Stimulated activated CD4-positive, alpha-beta T cell treated with anti-CD3 and anti-CD28 coated beads, Interleukin-4, amount 100 ng/mL, for 1 hour (primary cell): ENCODE measurements around the gene NAALADL2.

ENCODE experiments used
- DNase-seq: peaks from one replicate; pipeline ENCODE4 v3.0.0-alpha.2; 2020

NAALADL2 gene

DNA sequence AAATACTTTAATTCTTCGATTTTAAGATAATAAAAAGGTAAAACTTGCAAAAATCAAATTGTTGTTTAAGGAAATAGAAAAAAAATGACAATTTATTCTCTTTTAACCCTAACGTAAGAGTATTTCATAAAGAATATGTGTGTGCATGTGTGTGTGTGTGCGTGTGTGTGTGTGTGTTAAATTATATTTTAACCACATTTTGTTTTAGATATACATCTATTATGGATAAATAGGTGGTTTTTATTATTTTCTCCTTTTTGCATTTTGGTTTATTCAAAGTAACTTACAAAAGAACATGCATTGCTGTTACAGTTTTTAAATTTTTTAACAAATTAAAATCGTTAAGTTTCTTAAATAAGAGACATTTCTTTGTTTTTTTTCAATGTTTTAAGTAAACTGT is 414.4 kb downstream of the NAALADL2 start:
- DNase-seq: no peak

DNA sequence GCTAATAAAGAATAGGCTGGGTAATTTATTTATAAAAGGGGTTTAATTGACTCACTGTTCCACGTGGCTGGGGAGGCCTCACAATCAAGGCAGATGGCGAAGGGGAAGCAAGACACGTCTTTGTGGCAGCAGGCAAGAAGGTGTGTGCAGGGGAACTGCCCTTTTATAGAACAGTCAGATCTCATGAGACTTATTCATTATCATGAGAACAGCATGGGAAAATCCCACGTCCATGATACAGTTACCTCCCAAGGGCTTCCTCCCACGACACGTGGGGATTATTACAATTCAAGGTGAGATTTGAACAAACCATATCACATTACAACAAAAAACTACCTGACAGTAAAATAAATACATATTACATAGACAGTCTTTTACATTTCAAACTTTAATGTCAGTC is 414.9 kb downstream of the NAALADL2 start:
- DNase-seq: no peak

DNA sequence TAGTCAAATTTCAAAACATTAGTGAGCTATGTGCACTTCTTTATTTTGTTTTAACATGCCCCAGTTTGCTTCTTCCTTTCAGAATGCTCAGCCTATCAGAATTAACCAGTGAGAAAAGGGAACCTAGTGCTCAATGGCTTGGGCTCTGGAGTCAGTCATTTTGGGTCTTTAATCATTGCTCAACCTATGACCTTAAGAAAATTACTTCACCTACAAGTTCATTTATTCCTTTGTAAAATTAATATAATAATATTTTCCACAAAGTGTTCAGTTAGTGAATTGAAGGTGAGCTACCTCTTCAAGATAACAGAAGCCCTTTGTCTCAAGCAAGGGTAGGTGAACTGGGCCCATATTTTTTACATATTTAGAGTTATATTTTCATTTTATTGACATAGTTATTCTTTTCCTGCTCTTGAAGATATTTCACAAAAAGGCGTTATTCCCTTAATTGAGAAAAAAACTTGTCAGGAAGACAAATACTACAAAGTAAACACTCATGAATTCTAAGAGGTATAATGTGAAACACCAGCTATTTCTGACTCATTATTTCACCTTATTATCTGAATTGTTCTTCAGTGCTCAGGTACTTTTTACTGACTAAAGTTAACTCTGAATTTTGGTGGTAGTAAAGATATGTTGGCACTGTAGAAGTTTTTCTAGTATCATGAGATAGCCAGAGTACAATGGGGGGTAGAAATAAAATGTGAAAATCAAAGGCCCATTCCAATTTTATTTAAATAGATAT is 415.5 kb downstream of the NAALADL2 start:
- DNase-seq: no peak

DNA sequence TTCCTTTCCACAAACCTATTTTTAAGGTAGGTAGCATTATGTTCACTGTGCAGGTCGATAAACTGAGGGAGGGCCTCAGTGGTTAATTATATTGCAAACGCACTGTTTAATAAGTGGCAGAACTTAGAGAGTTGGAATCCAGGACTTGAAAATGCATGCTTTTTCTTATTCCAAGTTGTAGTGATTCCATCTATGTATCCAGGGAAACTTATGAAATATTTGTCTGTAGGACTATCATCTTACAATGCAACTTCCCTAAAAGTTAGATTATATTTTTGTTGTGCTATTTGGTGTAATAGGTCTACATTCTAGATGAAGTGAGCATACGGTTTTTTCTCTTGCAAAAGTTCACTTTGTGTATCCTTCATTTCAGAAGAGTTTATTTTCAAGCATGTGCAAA is 419.5 kb downstream of the NAALADL2 start:
- no peak for DNase-seq

DNA sequence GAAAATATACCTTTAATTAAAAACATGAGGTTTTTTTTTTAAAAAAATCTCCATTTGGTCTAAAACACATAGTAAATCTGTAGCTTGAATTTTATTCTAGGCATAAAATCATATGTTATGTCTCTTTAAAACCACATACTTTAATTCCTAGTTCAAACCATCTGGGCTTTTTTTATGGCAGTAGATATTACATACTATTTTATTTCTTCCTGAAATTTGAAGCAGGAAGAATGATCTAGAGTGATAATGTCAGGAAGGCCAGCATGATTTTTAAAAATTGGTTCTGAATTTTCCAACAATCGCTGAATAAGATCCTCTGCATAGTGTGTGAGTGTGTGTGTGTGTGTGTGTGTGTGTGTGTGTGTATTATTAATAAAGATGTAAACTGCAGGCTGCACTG is 420.3 kb downstream of the NAALADL2 start:
- no peak for DNase-seq

DNA sequence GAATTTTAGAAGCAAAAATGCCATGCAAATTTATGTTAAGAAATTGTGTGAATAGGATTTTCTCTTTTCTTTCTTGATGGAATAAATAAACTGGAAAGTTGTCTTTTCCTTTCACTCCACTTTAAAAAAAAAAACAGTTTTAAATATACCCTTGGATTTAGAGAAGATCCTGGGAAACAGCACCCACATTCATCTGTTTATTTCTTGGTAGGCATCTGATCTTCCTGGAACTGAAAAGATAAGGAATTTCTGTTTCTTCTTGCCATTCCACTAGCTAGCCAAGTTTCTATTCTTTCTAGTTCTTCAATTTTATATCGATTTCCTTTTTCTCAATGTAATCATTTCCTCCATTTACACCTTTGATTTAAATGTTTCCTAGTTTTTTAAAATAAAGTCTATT is 420.8 kb downstream of the NAALADL2 start:
- no peak for DNase-seq

DNA sequence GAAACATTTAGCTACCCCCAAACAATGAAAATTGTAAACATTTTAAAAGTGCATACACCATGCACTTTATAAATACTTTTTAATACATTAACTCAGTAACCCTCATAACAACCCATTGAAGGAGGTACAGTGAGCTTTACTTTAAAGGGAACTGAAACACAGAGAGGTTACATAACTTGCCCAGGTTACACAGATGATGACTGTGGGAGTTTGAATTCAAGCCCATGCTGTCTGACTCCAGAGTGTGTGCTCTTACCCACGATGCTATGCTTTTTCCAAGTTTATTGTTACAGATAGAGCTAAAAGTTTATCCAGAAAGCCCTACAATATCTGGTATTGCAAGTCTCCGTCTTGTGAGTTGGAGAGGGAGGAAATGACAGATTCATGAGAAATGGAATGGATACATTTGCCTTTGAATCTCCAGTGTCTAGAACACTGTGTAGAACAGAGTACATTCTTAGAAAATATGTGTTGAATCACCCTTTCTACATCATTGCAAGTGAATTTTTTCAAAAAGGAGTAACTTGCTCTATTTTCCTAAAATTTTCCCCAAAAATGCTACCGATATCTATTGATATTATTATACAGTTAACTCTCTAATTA is 428.3 kb downstream of the NAALADL2 start:
- DNase-seq: no peak

DNA sequence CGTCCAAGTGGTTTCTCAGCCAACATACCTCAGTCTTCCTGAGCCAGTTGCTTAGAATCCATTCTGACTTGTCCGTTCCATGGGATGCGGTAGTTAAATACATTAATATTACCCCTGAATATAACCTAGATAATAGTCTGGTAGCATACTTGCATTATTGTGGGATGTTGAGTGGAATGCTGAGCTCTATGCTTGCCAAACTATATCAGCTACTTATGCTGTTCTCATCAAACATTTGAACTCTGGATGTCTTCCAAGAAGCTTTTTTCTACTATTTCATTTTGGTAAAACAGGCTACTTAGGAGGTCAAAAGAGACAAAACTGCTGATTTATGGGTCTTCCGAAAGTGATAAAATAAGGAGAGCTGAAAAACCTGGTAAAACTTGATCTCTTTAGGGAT is 429.5 kb downstream of the NAALADL2 start:
- no peak for DNase-seq

DNA sequence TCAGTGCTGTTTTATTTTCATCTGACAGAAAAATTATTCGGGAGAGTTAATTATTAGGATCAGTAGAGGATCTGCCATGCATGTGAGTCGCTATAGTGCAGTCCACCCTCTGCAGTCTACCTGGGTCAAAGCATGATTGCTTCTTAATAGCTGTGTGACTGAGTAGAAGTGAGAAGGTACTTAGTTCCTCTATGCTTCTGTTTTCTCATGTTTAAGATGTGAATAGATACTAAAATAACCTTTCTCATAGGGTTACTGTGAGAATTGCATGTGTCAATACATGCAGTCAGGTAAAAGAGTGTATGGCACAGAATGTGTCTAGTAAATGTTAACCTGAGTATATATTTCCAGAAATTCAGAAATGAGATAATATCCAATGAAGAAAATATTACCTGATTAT is 435.7 kb downstream of the NAALADL2 start:
- no peak for DNase-seq

DNA sequence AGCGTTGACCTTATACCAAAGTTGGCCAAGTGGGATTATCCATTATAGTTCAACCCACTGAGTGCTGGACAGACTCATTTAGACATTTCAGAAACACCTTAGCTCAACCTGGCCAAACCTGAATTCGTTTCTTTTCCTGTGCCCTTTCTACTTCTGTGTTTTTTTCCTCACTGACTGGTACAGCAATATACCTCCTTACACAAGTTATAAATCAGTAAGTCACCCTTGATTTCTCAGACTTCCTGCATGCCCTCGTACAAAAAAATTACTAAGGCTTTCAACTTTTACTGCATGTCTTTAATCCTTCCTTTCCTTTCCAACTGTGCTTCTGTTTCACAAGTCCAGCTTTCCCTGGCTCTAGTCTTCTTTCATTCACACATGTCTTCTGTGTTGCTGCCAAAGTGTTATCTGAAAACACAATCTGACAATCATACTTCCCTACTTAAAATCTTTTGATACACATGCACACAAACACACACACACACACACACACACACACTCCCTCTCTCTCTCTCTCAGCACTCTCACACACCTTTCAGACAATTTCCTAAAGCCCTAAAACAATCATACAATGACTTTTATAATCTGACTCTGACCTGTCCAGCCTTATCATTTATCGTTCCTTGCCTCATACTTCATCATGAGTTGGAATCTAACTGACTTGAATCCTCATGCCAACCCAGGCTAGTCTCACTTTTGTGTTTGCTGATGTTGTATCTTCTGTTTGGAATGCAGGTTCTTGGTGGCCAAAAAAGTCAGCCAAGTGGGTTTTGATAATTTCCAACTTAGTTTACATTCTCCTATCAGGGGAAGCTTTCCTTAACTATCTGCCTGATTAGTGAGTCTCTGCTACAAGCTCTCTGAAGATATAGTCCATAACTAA is 436.4 kb downstream of the NAALADL2 start:
- DNase-seq: no peak

DNA sequence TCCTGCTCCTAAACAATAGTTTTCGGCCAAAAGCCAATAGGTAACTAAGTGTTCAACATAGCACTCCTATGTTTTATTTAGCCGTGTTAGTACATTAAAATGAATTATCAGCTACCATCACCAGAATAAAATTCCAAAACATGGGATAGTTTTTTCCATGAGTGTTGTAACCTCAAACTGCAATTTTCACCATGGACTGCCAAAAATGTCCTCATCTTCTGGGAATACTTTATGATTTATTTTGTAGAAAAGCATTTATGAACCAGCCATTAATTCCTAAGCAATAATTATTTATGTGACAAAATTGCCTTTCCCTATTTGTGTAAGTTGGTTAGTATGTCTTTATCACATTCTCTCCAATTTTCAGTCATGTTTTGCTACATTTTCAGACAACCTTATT is 438.1 kb downstream of the NAALADL2 start:
- DNase-seq: no peak

DNA sequence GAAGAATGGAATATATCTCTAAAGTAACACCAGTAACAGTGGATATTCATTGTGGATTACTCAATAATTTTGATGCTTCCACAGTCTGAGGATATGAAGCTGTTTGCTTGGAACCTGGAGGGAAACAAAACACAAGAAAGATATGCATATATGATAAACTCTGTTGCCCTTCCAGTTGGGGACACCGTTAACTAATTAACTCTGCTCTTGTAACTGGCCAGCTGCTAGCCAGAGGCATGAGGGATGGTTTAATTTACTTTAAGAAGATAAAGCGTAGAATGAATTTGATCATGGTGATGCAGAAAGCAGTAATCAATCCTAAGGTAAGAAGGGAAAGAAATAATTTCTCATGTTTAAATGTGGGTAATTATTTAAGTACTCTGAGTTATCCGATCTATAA is 442.6 kb downstream of the NAALADL2 start:
- no peak for DNase-seq

DNA sequence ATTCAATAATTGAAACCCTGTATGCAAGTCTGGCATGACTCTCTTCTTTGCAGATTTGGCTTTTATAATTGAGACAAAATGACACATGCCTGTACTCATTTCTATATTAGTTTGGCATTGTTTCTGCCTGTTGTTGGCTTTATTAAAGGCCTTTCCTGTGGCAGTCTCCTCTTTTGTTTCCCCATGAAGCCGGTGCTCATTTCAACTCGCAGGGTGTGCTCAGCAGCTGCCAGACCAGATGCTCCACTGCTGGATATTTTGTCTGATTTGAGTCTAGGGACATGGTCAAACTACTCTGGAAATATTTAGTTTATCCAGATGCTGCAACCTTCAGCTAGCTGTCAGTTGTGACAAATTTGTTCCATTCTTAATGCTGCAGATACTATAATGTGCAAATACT is 445.3 kb downstream of the NAALADL2 start:
- no peak for DNase-seq

DNA sequence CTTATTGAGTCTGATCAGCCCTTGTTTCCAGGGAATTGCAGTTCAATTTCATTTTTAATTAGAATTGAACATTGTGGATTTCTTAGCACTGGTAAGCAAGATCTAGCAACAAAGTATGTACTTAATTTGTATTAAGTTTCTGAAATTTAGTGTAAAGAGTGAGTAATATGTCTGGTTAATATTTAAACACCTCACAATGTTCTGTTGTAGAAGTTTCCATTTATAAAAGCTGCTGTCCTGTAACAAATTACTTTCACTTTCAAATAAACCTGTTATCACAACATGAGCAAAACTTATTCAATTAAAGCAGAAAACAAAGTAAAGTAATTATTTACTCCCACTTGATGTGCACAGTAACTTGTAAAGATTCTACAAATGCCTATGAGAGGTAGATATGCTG is 448.5 kb downstream of the NAALADL2 start:
- DNase-seq: no peak

DNA sequence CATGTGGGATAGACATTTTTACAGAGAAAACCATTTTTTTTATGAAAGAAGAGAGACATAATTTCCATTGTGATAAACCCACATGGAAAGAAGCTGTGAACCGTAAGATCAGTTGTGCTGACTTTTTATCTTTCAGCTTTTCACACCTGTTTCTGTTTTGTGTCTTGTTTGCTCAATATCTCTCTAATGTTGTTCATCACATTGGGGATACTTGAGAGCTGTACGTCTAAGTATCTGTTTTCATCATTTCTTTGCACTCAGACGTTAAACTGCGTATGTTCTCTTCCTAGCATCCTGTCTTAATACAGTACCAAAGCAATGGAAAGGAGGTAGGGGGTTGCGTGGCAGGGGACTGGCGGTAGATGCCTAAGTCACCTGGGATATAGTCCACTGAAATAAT is 449.0 kb downstream of the NAALADL2 start:
- DNase-seq: no peak

DNA sequence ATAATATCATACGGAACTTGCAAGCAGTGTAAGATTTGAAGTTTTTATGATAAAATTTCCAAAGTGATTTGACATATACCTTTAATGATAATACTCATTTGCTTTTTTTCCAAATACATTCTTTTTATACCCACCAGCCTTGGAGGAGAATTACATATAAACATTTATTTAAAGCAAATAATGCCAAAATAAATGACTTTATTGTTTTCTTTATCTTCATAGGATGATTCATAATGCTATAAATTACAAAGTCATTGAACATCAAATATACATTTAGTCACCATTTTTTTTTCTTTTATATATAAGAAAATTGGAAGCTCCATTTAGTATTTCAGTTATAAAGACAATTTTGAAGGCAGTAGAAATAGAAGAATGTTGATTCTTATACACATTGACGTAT is 450.9 kb downstream of the NAALADL2 start:
- no peak for DNase-seq

DNA sequence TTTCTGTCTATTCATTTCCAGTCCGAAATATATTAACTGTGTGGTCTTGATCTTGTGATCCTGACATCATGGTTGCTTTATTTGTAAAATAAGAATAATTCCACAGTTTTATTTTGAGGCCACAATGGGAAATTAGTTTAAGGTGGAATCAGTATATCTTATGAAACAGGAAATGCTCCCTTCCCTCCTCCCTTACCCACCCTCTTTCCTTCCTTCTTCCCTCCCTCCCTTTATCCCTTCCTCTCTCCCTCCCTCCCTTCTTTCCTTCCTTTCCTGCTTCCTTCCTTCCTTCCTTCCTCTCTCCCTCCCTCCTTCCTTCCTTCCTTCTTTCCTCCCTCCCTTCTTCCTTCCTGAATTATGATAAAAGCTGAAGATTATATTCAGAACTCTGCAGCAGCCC is 452.3 kb downstream of the NAALADL2 start:
- DNase-seq: no peak

DNA sequence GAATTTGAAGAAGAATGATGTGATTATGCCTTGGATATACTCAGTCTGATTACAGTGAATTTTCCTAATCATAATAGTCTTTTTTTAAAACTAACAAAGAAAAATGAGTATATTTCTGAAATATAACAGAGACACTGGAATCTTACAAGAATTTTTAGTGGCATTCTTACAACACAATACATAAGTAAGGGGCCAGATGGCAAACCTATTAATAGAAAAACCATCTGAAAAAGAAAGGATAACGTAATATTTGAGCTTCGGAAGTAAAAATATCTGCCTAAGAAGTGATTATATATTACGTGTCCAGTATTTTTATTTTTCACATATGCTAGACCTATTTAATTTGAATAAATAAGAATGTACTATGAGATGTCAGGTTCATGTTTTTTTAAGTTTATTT is 452.8 kb downstream of the NAALADL2 start:
- DNase-seq: no peak

DNA sequence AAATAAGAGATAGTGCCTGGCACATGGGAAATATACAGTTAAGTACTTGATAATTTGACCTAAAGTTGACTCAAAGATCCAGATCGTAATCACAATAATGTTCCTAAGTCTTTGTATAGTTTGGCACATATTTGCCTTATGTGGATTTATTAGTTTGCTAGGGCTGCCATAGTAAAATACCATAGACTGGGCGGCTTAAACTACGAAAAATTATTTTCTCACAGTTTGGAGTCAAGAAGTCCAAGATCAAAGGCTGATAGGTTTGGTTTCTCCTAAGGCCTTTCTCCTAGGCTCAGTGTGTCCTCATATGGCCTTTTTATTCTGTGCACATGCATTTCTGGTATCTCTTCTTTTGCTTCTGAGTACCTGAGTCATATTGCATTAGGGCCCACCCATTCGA is 453.7 kb downstream of the NAALADL2 start:
- no peak for DNase-seq

DNA sequence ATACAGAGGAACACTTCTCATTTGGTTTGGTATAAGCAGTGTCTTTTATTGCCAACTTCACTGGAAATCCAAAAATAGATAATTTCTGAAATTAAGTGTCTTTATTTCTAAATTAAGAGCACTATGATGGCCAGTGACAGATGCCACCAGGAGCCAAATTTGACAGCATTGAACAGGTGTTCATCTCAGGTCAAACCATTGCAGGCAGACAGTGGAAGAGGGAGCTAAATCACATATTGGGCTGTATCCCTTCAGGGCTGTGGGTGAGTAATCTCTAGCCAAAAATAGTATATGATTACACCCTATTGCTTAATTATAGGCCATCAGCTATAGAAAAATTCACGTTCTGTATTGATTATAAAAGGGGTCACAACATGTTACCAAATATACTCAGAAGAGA is 457.7 kb downstream of the NAALADL2 start:
- DNase-seq: no peak

DNA sequence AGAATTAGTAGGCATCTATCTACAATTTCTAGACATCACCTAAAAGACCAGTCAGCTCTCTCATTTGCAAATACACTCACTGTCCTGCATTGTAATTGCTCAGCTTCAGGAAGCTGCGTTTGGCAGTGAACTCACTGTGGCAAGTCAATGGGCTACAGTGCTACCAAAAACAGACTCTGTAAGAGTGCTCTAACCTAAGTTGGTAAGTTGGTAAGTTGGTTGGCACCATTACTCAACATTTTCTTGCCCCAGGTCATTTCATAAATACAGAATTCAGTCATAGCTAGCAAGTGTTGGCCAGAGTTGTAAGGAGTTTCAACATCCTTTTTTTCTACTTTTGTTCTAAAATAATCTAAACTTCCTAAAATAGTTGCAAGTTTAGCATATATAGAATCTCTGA is 466.3 kb downstream of the NAALADL2 start:
- DNase-seq: no peak

DNA sequence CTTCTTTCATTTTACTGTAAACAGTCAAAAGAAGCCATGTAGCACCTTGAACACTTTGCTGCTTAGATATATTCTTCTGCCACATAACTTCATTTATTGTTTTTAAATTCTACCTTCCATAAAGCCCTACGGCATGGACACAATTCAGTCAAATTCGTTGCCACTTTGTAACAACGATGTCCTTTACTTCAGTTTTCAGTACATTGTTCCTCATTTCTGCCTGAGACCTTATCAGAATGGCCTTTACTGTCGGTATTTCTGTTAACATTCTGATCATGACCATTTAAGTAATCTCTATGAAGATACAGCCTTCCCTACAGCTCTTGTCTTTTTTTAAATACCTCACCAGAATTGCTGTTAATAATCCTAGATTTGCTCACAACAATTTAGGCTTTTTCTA is 466.9 kb downstream of the NAALADL2 start:
- DNase-seq: no peak

DNA sequence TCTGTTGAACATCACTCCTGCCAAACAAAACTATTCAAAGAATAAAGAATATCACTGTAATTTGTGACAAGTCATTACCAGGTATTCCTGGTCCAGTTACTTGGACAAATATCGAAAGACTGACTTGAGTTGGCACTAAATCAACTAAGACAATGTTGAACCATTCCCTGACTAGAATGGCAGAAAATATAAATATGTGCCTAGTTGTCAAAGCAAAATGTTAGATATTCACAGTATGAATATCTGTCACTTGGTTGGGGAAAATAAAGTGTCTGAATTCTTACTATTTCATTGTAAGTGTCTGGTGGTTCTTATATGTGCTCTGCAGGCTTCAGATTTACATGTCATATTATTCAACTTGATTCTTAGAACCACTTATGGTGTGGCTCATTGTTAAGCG is 470.2 kb downstream of the NAALADL2 start:
- no peak for DNase-seq

DNA sequence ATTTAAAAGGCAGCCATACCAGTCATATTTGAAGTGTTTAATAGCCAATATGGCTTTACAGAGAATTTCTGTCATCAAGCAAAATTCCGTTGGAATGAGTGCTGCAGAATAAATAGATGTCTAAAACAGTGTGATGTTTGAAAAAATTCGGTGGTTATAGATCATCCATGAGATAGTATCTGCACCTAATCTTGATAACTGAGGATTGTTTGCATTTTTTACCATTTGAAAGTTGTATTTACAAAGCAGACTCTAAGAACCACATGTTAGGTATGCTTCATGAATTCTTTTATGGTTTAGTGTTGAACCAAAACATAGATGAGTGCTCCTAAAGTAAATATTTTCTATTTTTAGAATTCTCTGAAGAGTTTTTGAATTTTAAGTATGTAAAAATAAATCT is 476.1 kb downstream of the NAALADL2 start:
- no peak for DNase-seq
